ENCODE data around the gene MYO5A.
"Not testable (repeated sequence)": the region's sequence is repeated elsewhere in the genome, so short reads cannot be mapped to it uniquely, and the experiment has no call there.

Gene MYO5A

DNA sequence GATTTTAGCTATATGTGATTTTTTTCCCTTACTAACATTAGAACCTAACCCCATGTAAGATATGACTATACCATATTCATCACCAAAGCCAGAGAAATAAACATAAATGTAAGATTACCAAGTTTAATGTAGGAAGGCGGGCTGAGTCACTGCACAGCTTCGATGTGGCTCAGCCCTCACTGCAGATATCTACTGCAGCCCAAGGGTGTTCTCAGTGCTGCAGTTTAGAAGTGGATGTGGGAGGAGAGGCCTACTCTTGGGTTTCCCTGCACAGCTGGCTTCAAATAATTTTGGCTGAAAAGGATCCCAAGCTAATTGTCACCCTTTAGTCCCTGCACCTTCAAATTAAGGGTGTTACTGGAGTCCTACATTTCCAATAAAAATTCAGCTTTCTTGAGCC lies 30.9 kb upstream of the MYO5A start:
- Histone ChIP-seq H3K9me3 (ENCODE audit: control insufficient read depth, low read length) (no peaks in the 10 kb centered on the region), H3K27me3 (replicated peaks; ENCODE audit: control insufficient read depth, insufficient read depth, low read length) (no peaks in the 10 kb centered on the region), H3K9ac (ENCODE audit: low read length) (no peak overlapping the region), H3K4me1 (ENCODE audit: control insufficient read depth, insufficient read depth, low read length) (peaks cover 27% of the 10 kb centered on the region), H3K4me3 (ENCODE audit: low read length) (no peak overlapping the region), H3K36me3 (ENCODE audit: control insufficient read depth, insufficient read depth, low read length, severe bottlenecking) (peaks cover 29% of the 10 kb centered on the region)
- peak; percentile 38 for DNase-seq (ENCODE audit: low read depth)

DNA sequence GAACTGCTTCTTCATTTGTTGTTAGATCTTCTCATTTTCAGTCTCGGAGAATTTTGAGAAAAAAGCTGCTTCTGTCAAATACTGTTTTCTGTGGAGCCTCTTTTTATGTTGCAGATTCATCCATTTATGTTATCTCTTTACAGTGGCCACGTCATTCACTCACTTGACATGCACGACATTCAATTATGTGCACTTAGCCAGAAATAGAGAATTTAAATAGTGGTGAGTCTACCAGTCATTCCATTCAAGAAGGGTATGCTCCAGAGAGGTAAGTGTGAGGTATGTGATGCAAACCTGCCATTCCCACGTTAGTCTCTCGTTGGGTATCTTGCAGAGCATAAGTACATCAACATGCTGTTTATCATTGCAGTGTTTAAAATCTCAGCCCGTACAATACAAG lies 30.3 kb upstream of the MYO5A start:
- Histone ChIP-seq H3K9me3 (ENCODE audit: control insufficient read depth, low read length) (no peaks in the 10 kb centered on the region), H3K27me3 (replicated peaks; ENCODE audit: control insufficient read depth, insufficient read depth, low read length) (no peaks in the 10 kb centered on the region), H3K4me1 (ENCODE audit: control insufficient read depth, insufficient read depth, low read length) (peaks cover 27% of the 10 kb centered on the region), H3K9ac (ENCODE audit: low read length) (no peak overlapping the region), H3K4me3 (ENCODE audit: low read length) (no peak overlapping the region), H3K36me3 (ENCODE audit: control insufficient read depth, insufficient read depth, low read length, severe bottlenecking) (peaks cover 35% of the 10 kb centered on the region)
- DNase-seq (ENCODE audit: low read depth), result no peak

DNA sequence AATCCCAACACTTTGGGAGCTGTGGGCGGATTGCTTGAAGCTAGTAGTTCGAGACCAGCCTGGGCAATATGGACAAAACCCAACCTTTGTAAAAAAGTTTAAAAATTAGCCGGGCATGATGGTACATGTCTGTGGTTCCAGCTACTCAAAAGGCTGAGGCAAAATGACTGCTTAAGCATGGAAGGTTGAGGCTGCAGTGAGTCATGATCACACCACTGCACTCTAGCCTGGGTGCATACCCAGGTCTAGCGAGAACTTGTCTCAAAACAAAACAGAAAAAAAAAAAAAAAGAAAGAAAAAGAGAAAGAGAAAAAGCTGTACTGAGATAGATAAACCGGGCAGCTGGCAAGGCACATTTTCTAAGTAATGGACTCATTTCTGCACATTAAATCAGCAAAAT lies 29.5 kb upstream of the MYO5A start:
- Histone ChIP-seq H3K9me3 (ENCODE audit: control insufficient read depth, low read length) (no peaks in the 10 kb centered on the region), H3K4me1 (ENCODE audit: control insufficient read depth, insufficient read depth, low read length) (peaks cover 27% of the 10 kb centered on the region), H3K27me3 (replicated peaks; ENCODE audit: control insufficient read depth, insufficient read depth, low read length) (no peaks in the 10 kb centered on the region), H3K36me3 (ENCODE audit: control insufficient read depth, insufficient read depth, low read length, severe bottlenecking) (peaks cover 39% of the 10 kb centered on the region), H3K4me3 (ENCODE audit: low read length) (peak overlapping the region; percentile 30), H3K9ac (ENCODE audit: low read length) (no peak overlapping the region)
- peak; percentile 14 for DNase-seq (ENCODE audit: low read depth)

DNA sequence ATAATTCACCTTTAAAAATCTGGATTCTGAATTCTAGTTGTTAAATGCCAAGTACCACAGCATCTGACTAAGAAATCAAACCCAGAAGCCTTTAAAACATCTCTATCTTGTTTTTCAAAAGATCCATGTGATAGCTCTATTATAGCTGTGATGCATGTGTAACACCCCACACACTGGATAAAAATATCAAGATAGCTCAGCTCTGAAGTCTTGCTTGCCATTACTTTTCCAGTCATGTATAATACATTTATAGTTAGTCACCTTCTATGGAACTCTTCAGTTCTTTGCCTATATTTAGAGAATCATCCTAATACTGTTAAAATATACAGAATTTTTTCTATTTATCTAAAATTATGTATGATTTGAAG lies 28.6 kb upstream of the MYO5A start:
- no peak for DNase-seq (ENCODE audit: low read depth)
- peaks cover 39% of the 10 kb centered on the region for H3K36me3 ChIP-seq (ENCODE audit: control insufficient read depth, insufficient read depth, low read length, severe bottlenecking)

DNA sequence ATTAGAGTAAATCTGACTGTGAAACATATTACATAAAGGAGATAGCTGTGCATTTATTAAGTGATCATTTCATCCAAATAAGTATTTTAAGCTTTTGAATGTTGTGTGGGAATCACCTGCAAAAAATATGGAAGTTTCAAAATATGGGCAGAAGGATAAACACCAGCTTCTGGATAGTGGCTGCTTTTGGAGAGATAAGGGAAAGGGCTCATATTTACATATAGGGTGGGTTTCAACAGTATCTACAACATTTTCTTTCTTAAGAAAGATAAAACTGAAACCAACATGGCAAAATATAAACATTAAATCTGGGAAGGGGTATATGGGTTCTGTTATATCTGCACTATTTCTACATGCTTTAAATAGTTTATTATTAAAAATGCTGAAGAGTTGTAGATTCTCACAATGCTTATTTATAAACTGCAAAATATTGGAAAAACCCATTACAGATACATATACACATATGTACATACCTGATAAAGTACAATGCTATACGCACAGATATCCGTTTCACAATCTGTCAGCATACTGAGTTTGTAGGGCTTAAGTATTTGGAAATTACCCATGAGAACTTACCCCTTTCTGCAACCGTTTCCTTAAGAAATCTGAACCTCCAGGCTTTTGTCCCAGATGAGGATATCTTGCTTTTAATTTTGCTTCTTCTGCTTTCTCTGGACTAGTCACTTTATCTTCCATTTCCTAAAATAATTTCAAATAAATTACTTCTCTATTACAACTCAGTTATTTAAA lies 28.0 kb upstream of the MYO5A start:
- no peak for DNase-seq (ENCODE audit: low read depth)
- Histone ChIP-seq H3K4me3 (ENCODE audit: low read length) (no peak overlapping the region), H3K9ac (ENCODE audit: low read length) (no peak overlapping the region), H3K36me3 (ENCODE audit: control insufficient read depth, insufficient read depth, low read length, severe bottlenecking) (peaks cover 44% of the 10 kb centered on the region), H3K27me3 (replicated peaks; ENCODE audit: control insufficient read depth, insufficient read depth, low read length) (no peaks in the 10 kb centered on the region), H3K9me3 (ENCODE audit: control insufficient read depth, low read length) (no peaks in the 10 kb centered on the region), H3K4me1 (ENCODE audit: control insufficient read depth, insufficient read depth, low read length) (peaks cover 27% of the 10 kb centered on the region)

More for the DNA sequence above, 28.6 kb upstream of the MYO5A start:
- Histone ChIP-seq H3K4me3 (ENCODE audit: low read length) (no peak overlapping the region), H3K9ac (ENCODE audit: low read length) (no peak overlapping the region), H3K4me1 (ENCODE audit: control insufficient read depth, insufficient read depth, low read length) (peaks cover 27% of the 10 kb centered on the region), H3K9me3 (ENCODE audit: control insufficient read depth, low read length) (no peaks in the 10 kb centered on the region), H3K27me3 (replicated peaks; ENCODE audit: control insufficient read depth, insufficient read depth, low read length) (no peaks in the 10 kb centered on the region)

DNA sequence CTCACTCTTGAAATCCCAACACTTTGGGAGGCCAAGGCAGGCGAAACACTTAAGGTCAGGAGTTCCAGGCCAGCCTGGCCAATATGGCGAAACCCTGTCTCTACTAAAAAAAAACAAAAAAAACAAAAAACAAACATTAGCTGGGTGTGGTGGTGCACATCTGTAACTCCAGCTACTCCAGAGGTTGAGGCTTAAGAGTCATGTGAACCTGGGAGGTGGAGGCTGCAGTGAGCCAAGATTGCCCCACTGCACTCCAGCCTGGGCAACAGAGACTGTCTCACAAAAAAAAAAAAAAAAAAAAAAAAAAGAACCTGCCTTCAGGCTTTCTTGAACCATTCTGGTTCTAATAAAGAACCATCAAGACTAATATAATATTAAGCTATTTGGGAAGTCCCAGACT lies 23.6 kb upstream of the MYO5A start:
- Histone ChIP-seq H3K9ac (ENCODE audit: low read length) (no peak overlapping the region), H3K27me3 (replicated peaks; ENCODE audit: control insufficient read depth, insufficient read depth, low read length) (no peaks in the 10 kb centered on the region), H3K4me3 (ENCODE audit: low read length) (no peak overlapping the region), H3K9me3 (ENCODE audit: control insufficient read depth, low read length) (no peaks in the 10 kb centered on the region), H3K4me1 (ENCODE audit: control insufficient read depth, insufficient read depth, low read length) (peaks cover 10% of the 10 kb centered on the region), H3K36me3 (ENCODE audit: control insufficient read depth, insufficient read depth, low read length, severe bottlenecking) (peaks cover 73% of the 10 kb centered on the region)
- DNase-seq (ENCODE audit: low read depth), result no peak

DNA sequence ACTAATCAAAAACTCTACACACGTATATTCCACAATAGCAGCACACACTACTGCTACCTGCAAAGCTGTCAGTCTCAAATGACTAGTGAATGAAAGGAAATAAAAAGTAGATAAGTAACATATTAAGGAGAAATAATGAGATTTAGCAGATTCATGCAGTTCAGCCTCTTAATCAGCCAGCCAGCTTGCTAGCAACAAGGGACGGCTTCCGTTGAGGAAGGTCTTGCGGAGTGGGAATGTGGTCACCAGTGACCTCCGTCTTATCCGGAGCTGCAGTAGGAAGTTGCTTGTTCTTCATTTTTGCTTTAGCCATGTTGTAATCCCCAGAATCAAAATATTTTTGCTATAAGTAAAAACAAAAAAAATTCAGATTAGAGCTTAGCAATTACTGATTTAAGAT lies 23.1 kb upstream of the MYO5A start:
- peaks cover 5% of the 10 kb centered on the region for H3K4me1 ChIP-seq (ENCODE audit: control insufficient read depth, insufficient read depth, low read length)
- no peak overlapping the region for H3K9ac ChIP-seq (ENCODE audit: low read length)
- no peaks in the 10 kb centered on the region for H3K27me3 ChIP-seq (replicated peaks; ENCODE audit: control insufficient read depth, insufficient read depth, low read length)
- H3K9me3 ChIP-seq (ENCODE audit: control insufficient read depth, low read length), result no peaks in the 10 kb centered on the region
- DNase-seq (ENCODE audit: low read depth), result no peak
- H3K36me3 ChIP-seq (ENCODE audit: control insufficient read depth, insufficient read depth, low read length, severe bottlenecking), result peaks cover 78% of the 10 kb centered on the region
- H3K4me3 ChIP-seq (ENCODE audit: low read length), result no peak overlapping the region

DNA sequence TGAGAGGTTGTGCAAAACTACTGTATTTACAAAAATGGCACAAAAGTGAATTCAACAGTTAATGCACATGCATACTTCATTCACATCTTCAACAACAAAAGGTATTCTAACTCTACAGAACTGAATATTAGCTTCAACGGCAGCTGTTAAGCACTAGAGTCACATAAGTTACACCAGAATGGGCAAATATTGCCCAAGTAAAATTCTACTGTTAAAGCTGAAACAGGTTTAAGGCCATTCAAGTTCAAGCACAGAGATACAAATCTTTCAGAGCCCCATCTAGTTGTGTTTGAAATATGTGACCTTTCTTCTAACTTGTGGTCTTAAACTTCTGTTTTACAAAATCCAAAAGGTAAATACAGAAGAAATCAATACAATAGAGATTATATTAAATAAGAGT lies 22.5 kb upstream of the MYO5A start:
- H3K36me3 ChIP-seq (ENCODE audit: control insufficient read depth, insufficient read depth, low read length, severe bottlenecking), result peaks cover 78% of the 10 kb centered on the region
- not testable (repeated sequence) for DNase-seq (ENCODE audit: low read depth); H3K9me3 ChIP-seq (ENCODE audit: control insufficient read depth, low read length); H3K4me3 ChIP-seq (ENCODE audit: low read length); H3K9ac ChIP-seq (ENCODE audit: low read length); H3K27me3 ChIP-seq (replicated peaks; ENCODE audit: control insufficient read depth, insufficient read depth, low read length); H3K4me1 ChIP-seq (ENCODE audit: control insufficient read depth, insufficient read depth, low read length)

DNA sequence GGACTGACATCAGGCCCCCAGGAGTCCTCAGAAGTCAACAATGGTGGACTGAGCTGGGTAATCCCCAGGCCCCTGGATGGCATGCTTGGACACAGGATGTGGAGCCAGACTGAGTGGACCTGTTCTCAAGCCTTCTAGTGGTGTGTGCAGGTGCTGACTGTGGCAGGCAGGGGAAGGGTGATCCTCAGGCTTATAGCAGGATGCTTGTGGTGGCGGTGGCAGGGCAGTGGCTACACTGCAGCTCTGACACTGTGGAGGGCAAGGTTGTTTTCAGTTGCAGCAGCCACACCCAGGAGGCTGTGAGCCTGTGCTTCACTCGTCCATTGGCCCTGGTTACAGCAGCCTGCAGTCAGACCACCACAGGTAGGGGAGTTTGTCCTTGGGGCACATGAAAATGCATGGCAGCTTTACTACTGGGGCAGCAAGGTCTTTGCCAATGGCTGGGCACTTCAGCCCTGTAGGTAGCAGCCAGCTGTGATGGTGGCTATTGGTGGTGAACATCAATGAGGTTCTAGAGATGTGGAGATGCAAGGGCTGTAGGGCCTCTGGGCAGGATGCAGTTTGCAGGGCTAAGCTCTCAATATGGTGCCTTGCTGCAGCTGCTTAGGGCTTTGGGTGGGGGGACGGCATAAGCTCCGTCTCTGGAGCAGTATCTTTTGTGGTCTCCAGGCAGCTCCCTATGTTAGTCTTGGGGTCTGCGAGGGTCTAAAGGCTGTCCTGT lies 17.5 kb upstream of the MYO5A start:
- peaks cover 47% of the 10 kb centered on the region for H3K36me3 ChIP-seq (ENCODE audit: control insufficient read depth, insufficient read depth, low read length, severe bottlenecking)
- H3K4me3 ChIP-seq (ENCODE audit: low read length), result no peak overlapping the region
- no peaks in the 10 kb centered on the region for H3K9me3 ChIP-seq (ENCODE audit: control insufficient read depth, low read length)
- no peak for DNase-seq (ENCODE audit: low read depth)
- H3K27me3 ChIP-seq (replicated peaks; ENCODE audit: control insufficient read depth, insufficient read depth, low read length), result no peaks in the 10 kb centered on the region
- no peak overlapping the region for H3K9ac ChIP-seq (ENCODE audit: low read length)
- no peaks in the 10 kb centered on the region for H3K4me1 ChIP-seq (ENCODE audit: control insufficient read depth, insufficient read depth, low read length)

DNA sequence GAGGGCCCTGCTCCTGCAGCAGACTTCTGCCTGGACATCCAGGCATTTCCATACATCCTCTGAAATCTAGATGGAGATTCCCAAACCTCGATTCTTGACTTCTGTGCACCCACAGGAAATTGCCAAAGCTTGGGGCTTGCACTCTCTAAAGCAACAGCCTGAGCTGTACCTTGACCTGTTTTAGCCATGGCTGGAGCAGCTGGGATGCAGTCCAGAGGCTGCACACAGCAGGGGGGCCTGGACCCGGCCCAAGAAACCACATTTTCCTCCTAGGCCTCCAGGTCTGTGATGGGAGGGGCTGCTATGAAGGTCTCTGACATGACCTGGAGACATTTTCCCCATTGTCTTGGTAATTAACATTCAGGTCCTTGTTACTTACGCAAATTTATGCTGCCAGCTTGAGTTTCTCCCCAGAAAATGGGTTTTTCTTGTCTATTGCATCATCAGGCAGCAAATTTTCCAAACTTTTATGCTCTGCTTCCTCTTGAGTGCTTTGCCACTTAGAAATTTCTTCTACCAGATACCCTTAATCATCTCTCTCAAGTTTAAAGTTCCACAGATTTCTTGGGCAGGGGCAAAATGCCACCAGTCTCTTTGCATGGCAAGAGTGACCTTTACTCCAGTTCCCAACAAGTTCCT lies 11.8 kb upstream of the MYO5A start:
- H3K9me3 ChIP-seq (ENCODE audit: control insufficient read depth, low read length), result no peaks in the 10 kb centered on the region
- H3K36me3 ChIP-seq (ENCODE audit: control insufficient read depth, insufficient read depth, low read length, severe bottlenecking), result no peaks in the 10 kb centered on the region
- H3K9ac ChIP-seq (ENCODE audit: low read length), result no peak overlapping the region
- no peaks in the 10 kb centered on the region for H3K27me3 ChIP-seq (replicated peaks; ENCODE audit: control insufficient read depth, insufficient read depth, low read length)
- DNase-seq (ENCODE audit: low read depth), result no peak
- H3K4me1 ChIP-seq (ENCODE audit: control insufficient read depth, insufficient read depth, low read length), result no peaks in the 10 kb centered on the region
- no peak overlapping the region for H3K4me3 ChIP-seq (ENCODE audit: low read length)

DNA sequence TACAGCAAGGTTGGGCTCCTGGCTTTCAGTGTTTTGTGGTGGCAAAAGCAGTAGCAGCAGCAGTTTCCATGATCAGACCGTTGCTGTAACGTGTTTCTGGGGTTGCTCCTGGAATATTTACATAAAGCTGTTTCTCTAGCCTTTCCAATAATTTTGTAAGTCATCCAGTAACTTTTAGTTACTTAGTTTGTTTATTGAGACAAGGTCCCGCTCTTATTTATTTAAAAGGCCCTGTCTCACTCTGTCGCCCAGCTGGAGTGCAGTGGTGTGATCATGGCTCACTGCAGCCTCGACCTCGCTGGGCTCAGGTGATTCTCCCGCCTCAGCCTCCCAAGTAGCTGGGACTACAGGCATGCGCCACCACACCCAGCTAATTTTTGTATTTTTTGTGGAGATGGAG lies 8.8 kb upstream of the MYO5A start:
- Histone ChIP-seq H3K27me3 (replicated peaks; ENCODE audit: control insufficient read depth, insufficient read depth, low read length) (peaks cover 4% of the 10 kb centered on the region), H3K4me3 (ENCODE audit: low read length) (no peak overlapping the region), H3K9ac (ENCODE audit: low read length) (no peak overlapping the region), H3K36me3 (ENCODE audit: control insufficient read depth, insufficient read depth, low read length, severe bottlenecking) (no peaks in the 10 kb centered on the region), H3K9me3 (ENCODE audit: control insufficient read depth, low read length) (no peaks in the 10 kb centered on the region), H3K4me1 (ENCODE audit: control insufficient read depth, insufficient read depth, low read length) (no peaks in the 10 kb centered on the region)
- no peak for DNase-seq (ENCODE audit: low read depth)
